Tibial artery (tissue), 4 donors: ENCODE measurements around the gene PIK3AP1.
"Not testable (repeated sequence)": the region's sequence is repeated elsewhere in the genome, so short reads cannot be mapped to it uniquely, and the experiment has no call there.

Experiments
- DNase-seq, 2 donors: peaks; one replicate each; pipeline ENCODE4 v3.0.0-alpha.2; 2019
- H3K27ac ChIP-seq, 2 donors: fragments of 200-600 bp; sonication (generic) in 1 of 2; 1 replicate in 1 of 2; 2 replicates in 1 of 2; pipeline ENCODE4 v1.5.1; 2018 to 2019; ENCODE audit warnings: mild to moderate bottlenecking in 1 of 2
- H3K27me3 ChIP-seq, 2 donors: fragments of 200-600 bp; sonication (generic) in 1 of 2; one replicate each; pipeline versions ENCODE4 v1.5.1 to v1.6.0; 2016 to 2019
- H3K36me3 ChIP-seq, 3 donors: fragments of 200-600 bp; sonication (generic) in 2 of 3; one replicate each; pipeline ENCODE4 v1.5.1; 2016 to 2019; ENCODE audit warnings: mild to moderate bottlenecking in 2 of 3
- H3K4me1 ChIP-seq, 4 donors: fragments of 200-600 bp; sonication (generic) in 2 of 4; 1 replicate in 3 of 4; 2 replicates in 1 of 4; pipeline ENCODE4 v1.5.1; 2016 to 2019
- H3K4me3 ChIP-seq, 2 donors: fragments of 200-600 bp; sonication (generic) in 1 of 2; 1 replicate in 1 of 2; 2 replicates in 1 of 2; pipeline ENCODE4 v1.5.1; 2018 to 2019; ENCODE audit warnings: mild to moderate bottlenecking in 2 of 2
- H3K9me3 ChIP-seq, 3 donors: fragments of 200-600 bp; sonication (generic) in 1 of 3; one replicate each; pipeline ENCODE4 v1.5.1; 2016 to 2019
- intact Hi-C: fragments of 100-400 bp; cut with DNase I; formaldehyde crosslinking; loops from one replicate; pipeline ENCODE4 v1.15.0; 2023; ENCODE audit warnings: low total_unique reads
- TF ChIP-seq, protein P1 (sequence below), 2 experiments: fragments of 200-600 bp in 1 of 2; fragments of 450-650 bp in 1 of 2; IDR thresholded peaks; one replicate each; pipeline ENCODE4 v1.5.1; 2017 to 2019; ENCODE audit warnings: antibody characterized with exemption in 2 of 2, mild to moderate bottlenecking in 1 of 2, moderate library complexity in 1 of 2

Gene PIK3AP1

DNA sequence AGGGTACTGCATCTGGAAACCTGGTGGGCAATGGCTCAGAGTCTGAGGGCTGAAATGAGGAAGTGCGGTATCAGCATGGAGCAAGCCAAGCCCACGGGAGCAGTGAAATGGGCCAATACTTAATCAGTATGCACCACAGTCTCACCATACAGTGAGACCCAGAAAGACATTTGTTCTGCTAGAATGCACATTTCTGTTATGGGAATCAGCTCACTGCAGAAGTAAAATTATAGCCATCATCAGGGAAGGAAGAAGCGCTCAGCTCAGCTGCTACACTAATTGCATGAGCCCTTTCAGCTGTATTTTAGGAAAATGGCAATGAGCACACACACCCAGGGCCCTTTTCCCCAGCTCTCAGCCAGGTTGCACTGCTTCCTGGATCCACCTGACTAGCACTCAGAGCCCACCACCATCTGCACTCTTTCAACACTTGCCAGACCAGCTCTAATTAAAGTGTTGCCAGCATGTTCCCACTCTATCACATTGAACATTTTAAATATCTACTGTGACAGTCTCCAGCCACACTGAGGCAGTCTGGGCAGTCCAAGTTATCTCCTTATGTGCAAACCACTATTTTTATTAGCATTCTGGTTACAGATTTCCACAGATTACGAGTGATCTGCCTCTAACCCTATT lies 44.2 kb upstream of the PIK3AP1 start:
- intact Hi-C loops, result no loop called here
- Histone ChIP-seq H3K4me1 (no peaks in the 10 kb centered on the region), H3K27ac (no peak overlapping the region)

DNA sequence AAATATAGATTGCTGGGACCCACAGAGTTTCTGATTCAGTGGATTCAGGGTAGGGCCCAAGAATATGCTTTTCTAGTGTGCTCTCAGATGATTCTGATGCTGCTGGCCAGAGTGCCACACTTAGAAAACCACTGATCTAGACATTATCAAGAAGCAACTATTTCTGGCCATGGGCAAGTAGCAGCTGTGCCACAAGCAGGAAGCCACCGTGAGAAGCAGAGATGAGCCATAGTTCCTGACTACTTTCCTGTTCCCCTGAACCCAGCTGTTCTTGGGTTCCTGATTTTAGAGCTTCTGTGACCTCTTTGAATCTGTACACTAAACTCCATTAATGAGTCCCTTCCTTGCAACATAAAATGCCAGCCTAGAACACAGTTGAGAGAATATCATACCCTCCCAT lies 38.1 kb upstream of the PIK3AP1 start:
- Histone ChIP-seq H3K27me3 (peaks cover 0 to 3% of the 10 kb centered on the region in 2 donors), H3K9me3 (no peaks in the 10 kb centered on the region), H3K36me3 (no peaks in the 10 kb centered on the region), H3K4me1 (no peaks in the 10 kb centered on the region), H3K27ac (no peak overlapping the region), H3K4me3 (no peak overlapping the region)
- TF ChIP-seq, protein P1, sequence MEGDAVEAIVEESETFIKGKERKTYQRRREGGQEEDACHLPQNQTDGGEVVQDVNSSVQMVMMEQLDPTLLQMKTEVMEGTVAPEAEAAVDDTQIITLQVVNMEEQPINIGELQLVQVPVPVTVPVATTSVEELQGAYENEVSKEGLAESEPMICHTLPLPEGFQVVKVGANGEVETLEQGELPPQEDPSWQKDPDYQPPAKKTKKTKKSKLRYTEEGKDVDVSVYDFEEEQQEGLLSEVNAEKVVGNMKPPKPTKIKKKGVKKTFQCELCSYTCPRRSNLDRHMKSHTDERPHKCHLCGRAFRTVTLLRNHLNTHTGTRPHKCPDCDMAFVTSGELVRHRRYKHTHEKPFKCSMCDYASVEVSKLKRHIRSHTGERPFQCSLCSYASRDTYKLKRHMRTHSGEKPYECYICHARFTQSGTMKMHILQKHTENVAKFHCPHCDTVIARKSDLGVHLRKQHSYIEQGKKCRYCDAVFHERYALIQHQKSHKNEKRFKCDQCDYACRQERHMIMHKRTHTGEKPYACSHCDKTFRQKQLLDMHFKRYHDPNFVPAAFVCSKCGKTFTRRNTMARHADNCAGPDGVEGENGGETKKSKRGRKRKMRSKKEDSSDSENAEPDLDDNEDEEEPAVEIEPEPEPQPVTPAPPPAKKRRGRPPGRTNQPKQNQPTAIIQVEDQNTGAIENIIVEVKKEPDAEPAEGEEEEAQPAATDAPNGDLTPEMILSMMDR (IDR thresholded peaks at IDR 0.05), result no peak
- intact Hi-C loops, result no loop called here
- peak in 1 of 2 donors; percentile 28 for DNase-seq

More for the DNA sequence above, 44.2 kb upstream of the PIK3AP1 start:
- no peak for DNase-seq
- no peak overlapping the region for H3K4me3 ChIP-seq
- no peaks in the 10 kb centered on the region for H3K36me3 ChIP-seq
- H3K9me3 ChIP-seq, result no peaks in the 10 kb centered on the region
- H3K27me3 ChIP-seq, result peaks cover 0 to 8% of the 10 kb centered on the region in 2 donors
- TF ChIP-seq, protein P1 (IDR thresholded peaks at IDR 0.05), result no peak

DNA sequence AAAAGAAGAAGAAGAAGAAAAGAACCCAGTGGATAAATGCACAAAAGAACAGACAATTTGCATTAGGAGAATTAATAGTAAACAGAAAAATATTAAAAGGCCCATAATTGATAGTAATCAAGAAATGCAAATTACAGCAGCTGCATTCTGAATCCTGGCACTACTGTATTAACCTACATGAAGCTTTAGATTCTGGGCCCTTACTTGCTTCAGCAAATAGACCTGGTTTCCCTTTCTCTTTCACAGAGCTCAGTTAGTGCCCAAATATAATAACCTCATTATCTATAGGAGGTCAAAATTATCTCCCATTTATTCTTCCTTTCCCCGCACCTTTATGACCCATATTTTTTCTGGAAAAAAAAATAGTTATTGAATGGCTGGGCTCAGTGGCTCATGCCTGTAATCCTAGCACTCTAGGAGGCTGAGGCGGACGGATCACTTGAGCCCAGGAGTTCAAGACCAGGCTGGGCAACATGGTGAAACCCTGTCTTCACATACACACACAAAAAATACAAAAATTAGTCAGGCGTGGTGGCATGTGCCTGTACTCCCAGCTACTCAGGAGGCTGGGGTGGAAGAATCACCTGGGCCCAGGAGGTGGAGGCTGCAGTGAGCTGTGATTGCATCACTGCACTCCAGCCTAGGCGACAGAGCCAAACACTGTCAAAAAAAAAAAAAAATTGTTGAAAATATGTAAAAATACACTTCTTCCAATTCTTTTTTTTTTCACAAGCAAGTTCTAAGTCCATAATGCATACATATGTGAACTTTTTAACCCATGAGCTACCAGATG lies 36.0 kb upstream of the PIK3AP1 start:
- H3K4me3 ChIP-seq, result no peak overlapping the region
- DNase-seq, result no peak
- no peaks in the 10 kb centered on the region for H3K9me3 ChIP-seq
- H3K36me3 ChIP-seq, result no peaks in the 10 kb centered on the region
- intact Hi-C loops, result no loop called here
- no peaks in the 10 kb centered on the region for H3K4me1 ChIP-seq
- no peak overlapping the region for H3K27ac ChIP-seq
- TF ChIP-seq, protein P1 (IDR thresholded peaks at IDR 0.05), result no peak
- H3K27me3 ChIP-seq, result peaks cover 0 to 3% of the 10 kb centered on the region in 2 donors

DNA sequence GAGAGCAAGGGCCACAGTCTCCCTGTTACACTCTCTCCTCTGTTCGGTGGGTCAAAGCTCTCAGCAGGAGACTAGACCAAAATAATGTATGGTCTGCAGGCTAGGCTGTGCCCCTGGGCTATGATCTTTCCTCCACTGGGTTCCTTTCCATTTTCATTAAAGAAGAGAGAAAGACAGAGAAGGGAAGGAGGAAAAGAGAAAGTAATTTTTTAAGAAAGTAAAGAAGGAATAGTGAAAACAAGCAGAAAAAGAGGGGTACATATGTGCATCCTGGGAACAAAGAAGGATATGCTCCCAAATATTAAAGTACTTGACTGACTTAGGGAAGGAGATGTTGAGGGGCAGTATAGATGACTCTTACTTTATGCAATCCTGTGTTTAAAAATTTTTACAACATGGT lies 33.6 kb upstream of the PIK3AP1 start:
- H3K36me3 ChIP-seq, result no peaks in the 10 kb centered on the region
- no peak for DNase-seq
- no peaks in the 10 kb centered on the region for H3K9me3 ChIP-seq
- no peak overlapping the region for H3K27ac ChIP-seq
- no peak overlapping the region for H3K4me3 ChIP-seq
- no peaks in the 10 kb centered on the region for H3K4me1 ChIP-seq
- no peaks in the 10 kb centered on the region for H3K27me3 ChIP-seq
- intact Hi-C loops, result no loop called here
- TF ChIP-seq, protein P1 (IDR thresholded peaks at IDR 0.05), result no peak

DNA sequence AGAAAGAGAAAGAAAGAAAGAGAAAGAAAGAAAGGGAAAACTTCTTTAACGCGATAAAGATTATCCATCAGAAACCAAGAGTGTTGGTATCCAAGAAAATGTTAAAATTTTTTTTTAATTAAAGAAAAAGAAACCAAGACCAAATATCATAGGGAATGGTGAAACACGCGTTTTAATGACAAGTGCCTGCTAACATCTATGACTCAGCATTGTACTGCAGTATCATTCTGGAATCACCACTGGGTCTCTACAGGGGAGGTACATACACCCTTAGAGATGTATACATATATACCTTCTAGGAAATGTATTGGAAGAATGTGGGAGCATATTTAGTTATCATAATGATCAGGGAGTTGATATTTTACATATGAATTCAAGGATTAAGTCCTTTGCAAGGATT lies 32.1 kb upstream of the PIK3AP1 start:
- Histone ChIP-seq H3K4me3 (no peak overlapping the region), H3K36me3 (no peaks in the 10 kb centered on the region), H3K9me3 (no peaks in the 10 kb centered on the region), H3K27me3 (peaks cover 0 to 3% of the 10 kb centered on the region in 2 donors), H3K27ac (no peak overlapping the region), H3K4me1 (no peaks in the 10 kb centered on the region)
- intact Hi-C loops, result no loop called here
- TF ChIP-seq, protein P1 (IDR thresholded peaks at IDR 0.05), result no peak
- DNase-seq, result no peak

DNA sequence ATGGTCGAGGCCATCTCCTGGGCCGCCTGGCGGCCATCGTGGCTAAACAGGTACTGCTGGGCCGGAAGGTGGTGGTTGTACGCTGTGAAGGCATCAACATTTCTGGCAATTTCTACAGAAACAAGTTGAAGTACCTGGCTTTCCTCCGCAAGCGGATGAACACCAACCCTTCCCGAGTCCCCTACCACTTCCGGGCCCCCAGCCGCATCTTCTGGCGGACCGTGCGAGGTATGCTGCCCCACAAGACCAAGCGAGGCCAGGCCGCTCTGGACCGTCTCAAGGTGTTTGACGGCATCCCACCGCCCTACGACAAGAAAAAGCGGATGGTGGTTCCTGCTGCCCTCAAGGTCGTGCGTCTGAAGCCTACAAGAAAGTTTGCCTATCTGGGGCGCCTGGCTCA lies 30.0 kb upstream of the PIK3AP1 start:
- H3K36me3 ChIP-seq, H3K27ac ChIP-seq, H3K4me3 ChIP-seq, H3K4me1 ChIP-seq, DNase-seq, intact Hi-C loops, H3K27me3 ChIP-seq, H3K9me3 ChIP-seq: not testable (repeated sequence)
